ENCODE results near the gene VAT1.

DNA sequence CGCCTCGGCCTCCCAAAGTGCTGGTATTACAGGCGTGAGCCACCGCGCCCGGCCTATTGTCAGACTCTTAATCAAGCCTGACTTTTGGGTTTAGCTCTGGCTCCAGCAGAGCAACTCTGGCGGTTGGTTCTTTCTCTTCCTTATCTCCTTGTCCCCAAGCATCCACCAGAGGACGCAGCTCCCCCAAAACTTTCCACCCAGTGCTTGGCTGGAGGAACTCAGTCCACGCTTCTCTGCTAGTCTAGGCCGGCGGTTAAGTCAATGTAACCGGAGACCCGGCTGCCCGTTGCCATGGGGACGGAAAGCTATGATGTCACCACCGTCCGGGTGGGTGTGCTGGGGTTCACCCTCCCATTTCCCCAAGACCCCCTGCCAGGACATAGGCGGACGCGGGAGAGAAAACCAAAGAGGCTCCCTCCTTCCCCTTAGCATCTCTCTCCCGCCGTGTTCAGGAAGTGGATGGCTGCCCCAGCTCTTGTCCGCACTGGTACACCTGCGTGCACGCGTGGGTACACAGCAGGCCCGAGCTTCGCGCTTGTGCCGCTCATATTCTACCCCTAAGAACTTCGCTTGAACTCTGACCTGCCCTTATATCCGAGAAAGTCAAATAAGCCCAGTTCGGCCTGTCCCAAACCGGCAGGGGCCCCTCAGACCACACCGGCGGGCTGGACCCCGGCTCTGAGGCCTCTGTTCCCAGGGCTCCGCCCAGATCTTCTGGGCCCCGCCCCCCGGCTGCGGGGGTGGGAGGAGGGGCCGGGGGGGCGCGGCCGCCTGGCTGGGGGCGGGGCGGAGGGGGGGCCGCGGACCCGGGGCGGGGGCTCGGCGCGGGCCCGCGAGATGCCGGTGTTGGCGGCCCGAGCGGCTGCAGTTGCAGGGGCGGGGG is 2.5 kb upstream of the VAT1 start, which contains the start of gene RND2:
- TF ChIP-seq, protein P1, sequence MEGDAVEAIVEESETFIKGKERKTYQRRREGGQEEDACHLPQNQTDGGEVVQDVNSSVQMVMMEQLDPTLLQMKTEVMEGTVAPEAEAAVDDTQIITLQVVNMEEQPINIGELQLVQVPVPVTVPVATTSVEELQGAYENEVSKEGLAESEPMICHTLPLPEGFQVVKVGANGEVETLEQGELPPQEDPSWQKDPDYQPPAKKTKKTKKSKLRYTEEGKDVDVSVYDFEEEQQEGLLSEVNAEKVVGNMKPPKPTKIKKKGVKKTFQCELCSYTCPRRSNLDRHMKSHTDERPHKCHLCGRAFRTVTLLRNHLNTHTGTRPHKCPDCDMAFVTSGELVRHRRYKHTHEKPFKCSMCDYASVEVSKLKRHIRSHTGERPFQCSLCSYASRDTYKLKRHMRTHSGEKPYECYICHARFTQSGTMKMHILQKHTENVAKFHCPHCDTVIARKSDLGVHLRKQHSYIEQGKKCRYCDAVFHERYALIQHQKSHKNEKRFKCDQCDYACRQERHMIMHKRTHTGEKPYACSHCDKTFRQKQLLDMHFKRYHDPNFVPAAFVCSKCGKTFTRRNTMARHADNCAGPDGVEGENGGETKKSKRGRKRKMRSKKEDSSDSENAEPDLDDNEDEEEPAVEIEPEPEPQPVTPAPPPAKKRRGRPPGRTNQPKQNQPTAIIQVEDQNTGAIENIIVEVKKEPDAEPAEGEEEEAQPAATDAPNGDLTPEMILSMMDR (CRISPR knock-in tag; IDR thresholded peaks at IDR 0.05), result peak; percentile 96
- TF ChIP-seq, protein P2, sequence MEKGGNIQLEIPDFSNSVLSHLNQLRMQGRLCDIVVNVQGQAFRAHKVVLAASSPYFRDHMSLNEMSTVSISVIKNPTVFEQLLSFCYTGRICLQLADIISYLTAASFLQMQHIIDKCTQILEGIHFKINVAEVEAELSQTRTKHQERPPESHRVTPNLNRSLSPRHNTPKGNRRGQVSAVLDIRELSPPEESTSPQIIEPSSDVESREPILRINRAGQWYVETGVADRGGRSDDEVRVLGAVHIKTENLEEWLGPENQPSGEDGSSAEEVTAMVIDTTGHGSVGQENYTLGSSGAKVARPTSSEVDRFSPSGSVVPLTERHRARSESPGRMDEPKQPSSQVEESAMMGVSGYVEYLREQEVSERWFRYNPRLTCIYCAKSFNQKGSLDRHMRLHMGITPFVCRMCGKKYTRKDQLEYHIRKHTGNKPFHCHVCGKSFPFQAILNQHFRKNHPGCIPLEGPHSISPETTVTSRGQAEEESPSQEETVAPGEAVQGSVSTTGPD (CRISPR knock-in tag; IDR thresholded peaks at IDR 0.05), result no peak
- no peak for TF ChIP-seq ZSCAN30 (CRISPR knock-in tag; IDR thresholded peaks at IDR 0.05)
- TF ChIP-seq ZNF432 (CRISPR knock-in tag; IDR thresholded peaks at IDR 0.05; ENCODE audit: borderline replicate concordance), result no peak
- TF ChIP-seq ATF7-NPFF (CRISPR knock-in tag; IDR thresholded peaks at IDR 0.05; ENCODE audit: low read depth), result peak; percentile 56; the same call in 1 of the 2 replicates
- no peak for TF ChIP-seq SAFB2 (CRISPR knock-in tag; IDR thresholded peaks at IDR 0.05; ENCODE audit: borderline replicate concordance, low read depth)
- TF ChIP-seq TAF1 (CRISPR knock-in tag; IDR thresholded peaks at IDR 0.05), result no peak
